Loucy (cell line): ENCODE measurements around the gene TSPAN10.

Source experiments
- H2AFZ ChIP-seq: fragments of 200-600 bp; sonication (generic); 2 replicates; pipeline ENCODE4 v1.6.0; 2016; ENCODE audit warnings: antibody characterized with exemption, mild to moderate bottlenecking, low read length, moderate library complexity
- H3F3A ChIP-seq: fragments of 200-600 bp; 2 replicates; pipeline ENCODE4 v1.6.0; 2016; ENCODE audit warnings: antibody characterized with exemption, low read depth, mild to moderate bottlenecking
- H3K27me3 ChIP-seq: fragments of 200-600 bp; sonication (generic); 2 replicates; pipeline ENCODE4 v1.6.1; 2014; ENCODE audit warnings: low read length, mild to moderate bottlenecking; ENCODE audit not compliant: insufficient read depth, poor library complexity, severe bottlenecking
- H3K36me3 ChIP-seq: fragments of 200-600 bp; sonication (generic); 2 replicates; pipeline ENCODE4 v1.6.1; 2016; ENCODE audit warnings: low read length; ENCODE audit not compliant: insufficient read depth
- H3K4me1 ChIP-seq: fragments of 200-600 bp; sonication (generic); 2 replicates; pipeline ENCODE4 v1.5.1; 2014; ENCODE audit warnings: low read length, mild to moderate bottlenecking; ENCODE audit not compliant: insufficient read depth, poor library complexity, severe bottlenecking
- H3K4me2 ChIP-seq: fragments of 200-600 bp; sonication (generic); 2 replicates; pipeline ENCODE4 v1.6.0; 2014; ENCODE audit warnings: antibody characterized with exemption, low read length, low read depth, mild to moderate bottlenecking; ENCODE audit not compliant: poor library complexity, severe bottlenecking
- H3K4me3 ChIP-seq: fragments of 200-600 bp; sonication (generic); 2 replicates; pipeline ENCODE4 v1.5.1; 2014; ENCODE audit warnings: low read length, mild to moderate bottlenecking, mixed read lengths; ENCODE audit not compliant: poor library complexity, severe bottlenecking
- H3K79me2 ChIP-seq: fragments of 200-600 bp; sonication (generic); 2 replicates; pipeline ENCODE4 v1.6.1; 2014; ENCODE audit warnings: low read length; ENCODE audit not compliant: insufficient read depth
- H3K9ac ChIP-seq: fragments of 200-600 bp; sonication (generic); 2 replicates; pipeline ENCODE4 v1.6.0; 2014; ENCODE audit warnings: mild to moderate bottlenecking, low read depth, low read length, moderate library complexity; ENCODE audit not compliant: poor library complexity, severe bottlenecking
- H3K9me2 ChIP-seq: fragments of 200-600 bp; sonication (generic); replicated peaks from 2 replicates; pipeline ENCODE4 v1.6.1; 2016; ENCODE audit warnings: low read depth, low read length, mixed read lengths
- H3K9me3 ChIP-seq: fragments of 200-600 bp; sonication (generic); 2 replicates; pipeline ENCODE4 v1.6.1; 2014; ENCODE audit warnings: mild to moderate bottlenecking, antibody characterized with exemption, low read length, low read depth; ENCODE audit not compliant: insufficient read depth
- H4K20me1 ChIP-seq: fragments of 200-600 bp; sonication (generic); 2 replicates; pipeline ENCODE4 v1.6.0; 2014; ENCODE audit warnings: antibody characterized with exemption, low read length, mild to moderate bottlenecking; ENCODE audit not compliant: insufficient read depth, poor library complexity, severe bottlenecking
- EZH2phosphoT487 ChIP-seq: fragments of 200-600 bp; IDR thresholded peaks from 2 replicates; pipeline ENCODE4 v1.6.1; 2018; ENCODE audit warnings: antibody characterized with exemption, mild to moderate bottlenecking, moderate library complexity, borderline replicate concordance
- TF ChIP-seq, protein P1 (sequence below): fragments of 200-600 bp; sonication (generic); conservative IDR thresholded peaks from 2 replicates; pipeline ENCODE4 v1.5.1; 2014; ENCODE audit warnings: mild to moderate bottlenecking, antibody characterized with exemption, low read length

Gene TSPAN10

DNA sequence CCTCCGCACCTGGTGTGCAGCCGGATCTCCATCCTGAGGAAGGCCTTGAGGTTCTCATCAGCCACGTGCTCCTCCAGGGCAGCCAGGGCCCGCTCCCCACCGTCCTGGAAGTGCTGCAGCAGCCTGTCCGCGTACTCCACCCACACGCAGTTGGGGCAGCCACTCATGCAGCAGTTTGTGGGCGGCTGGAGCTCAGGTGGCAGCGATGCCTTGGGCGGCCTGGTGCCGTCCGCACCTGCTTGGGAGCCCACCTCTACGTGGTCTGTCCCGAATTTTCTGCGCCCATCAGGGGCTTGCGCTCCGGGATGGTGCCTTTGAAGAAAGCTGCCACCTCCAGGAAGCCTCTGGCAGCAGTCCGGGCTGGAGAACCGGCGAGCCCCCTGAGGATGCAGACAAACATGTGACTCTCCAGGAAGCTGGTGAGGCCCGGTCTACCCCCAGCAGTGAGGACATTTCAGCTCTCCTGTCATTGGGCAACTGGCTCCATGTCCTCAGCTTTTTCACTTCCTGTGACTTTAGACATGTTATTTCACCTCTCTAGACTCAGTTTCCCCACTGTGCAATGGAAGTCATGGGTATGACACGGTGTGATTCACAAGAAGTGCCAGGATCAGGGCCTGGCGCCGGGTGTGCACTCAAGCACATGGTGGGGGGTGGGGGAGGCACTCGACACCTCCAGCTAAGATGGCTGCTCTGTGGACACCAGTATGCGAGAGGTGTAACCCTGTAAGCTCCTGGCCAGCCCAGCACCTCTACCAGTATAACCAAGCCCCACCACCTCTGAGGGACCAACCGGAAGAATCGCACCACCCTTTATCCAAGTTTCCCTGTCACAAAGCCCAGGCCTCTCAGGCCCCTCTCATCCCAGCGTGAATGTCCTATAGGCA, 28.5 kb downstream of the TSPAN10 start:
- H3K4me1 ChIP-seq: peaks cover 38% of the 10 kb centered on the region
- peak overlapping the region; percentile 99 for H3K9ac ChIP-seq
- H3K4me2 ChIP-seq: peak overlapping the region; percentile 98
- H3K9me2 ChIP-seq: no peaks in the 10 kb centered on the region
- H3K4me3 ChIP-seq: peak overlapping the region; percentile 98
- H3K36me3 ChIP-seq: no peaks in the 10 kb centered on the region
- no peak for TF ChIP-seq EZH2phosphoT487
- TF ChIP-seq, protein P1, sequence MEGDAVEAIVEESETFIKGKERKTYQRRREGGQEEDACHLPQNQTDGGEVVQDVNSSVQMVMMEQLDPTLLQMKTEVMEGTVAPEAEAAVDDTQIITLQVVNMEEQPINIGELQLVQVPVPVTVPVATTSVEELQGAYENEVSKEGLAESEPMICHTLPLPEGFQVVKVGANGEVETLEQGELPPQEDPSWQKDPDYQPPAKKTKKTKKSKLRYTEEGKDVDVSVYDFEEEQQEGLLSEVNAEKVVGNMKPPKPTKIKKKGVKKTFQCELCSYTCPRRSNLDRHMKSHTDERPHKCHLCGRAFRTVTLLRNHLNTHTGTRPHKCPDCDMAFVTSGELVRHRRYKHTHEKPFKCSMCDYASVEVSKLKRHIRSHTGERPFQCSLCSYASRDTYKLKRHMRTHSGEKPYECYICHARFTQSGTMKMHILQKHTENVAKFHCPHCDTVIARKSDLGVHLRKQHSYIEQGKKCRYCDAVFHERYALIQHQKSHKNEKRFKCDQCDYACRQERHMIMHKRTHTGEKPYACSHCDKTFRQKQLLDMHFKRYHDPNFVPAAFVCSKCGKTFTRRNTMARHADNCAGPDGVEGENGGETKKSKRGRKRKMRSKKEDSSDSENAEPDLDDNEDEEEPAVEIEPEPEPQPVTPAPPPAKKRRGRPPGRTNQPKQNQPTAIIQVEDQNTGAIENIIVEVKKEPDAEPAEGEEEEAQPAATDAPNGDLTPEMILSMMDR: no peak
- peaks cover 8% of the 10 kb centered on the region for H3F3A ChIP-seq
- no peaks in the 10 kb centered on the region for H3K27me3 ChIP-seq
- H2AFZ ChIP-seq: peak overlapping the region; percentile 53; the same call in 1 of the 2 replicates
- H3K79me2 ChIP-seq: peaks cover 61% of the 10 kb centered on the region
- H4K20me1 ChIP-seq: peaks cover 18% of the 10 kb centered on the region
- H3K9me3 ChIP-seq: no peaks in the 10 kb centered on the region

DNA sequence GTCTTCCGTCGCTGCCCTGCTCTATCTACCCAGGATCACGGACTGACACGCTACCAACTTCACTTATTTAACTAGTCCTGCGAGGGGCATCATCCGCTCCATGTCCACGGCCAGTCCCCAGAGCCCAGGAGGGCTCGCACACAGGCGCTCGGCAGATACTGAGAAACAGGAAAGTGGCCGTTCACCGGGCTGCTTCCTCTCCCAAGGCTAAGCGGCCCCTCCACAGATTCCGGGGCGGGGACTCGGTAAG, 29.0 kb downstream of the TSPAN10 start:
- Histone ChIP-seq H3F3A (peaks cover 8% of the 10 kb centered on the region), H3K79me2 (peaks cover 62% of the 10 kb centered on the region), H2AFZ (peak overlapping the region; percentile 53), H3K27me3 (no peaks in the 10 kb centered on the region), H4K20me1 (peaks cover 18% of the 10 kb centered on the region), H3K9me2 (no peaks in the 10 kb centered on the region), H3K36me3 (no peaks in the 10 kb centered on the region; the same call in 1 of the 2 replicates), H3K4me3 (peak overlapping the region; percentile 98), H3K4me2 (peak overlapping the region; percentile 98), H3K9me3 (no peaks in the 10 kb centered on the region), H3K4me1 (peaks cover 38% of the 10 kb centered on the region), H3K9ac (peak overlapping the region; percentile 99)
- no peak for TF ChIP-seq EZH2phosphoT487
- TF ChIP-seq, protein P1: no peak

DNA sequence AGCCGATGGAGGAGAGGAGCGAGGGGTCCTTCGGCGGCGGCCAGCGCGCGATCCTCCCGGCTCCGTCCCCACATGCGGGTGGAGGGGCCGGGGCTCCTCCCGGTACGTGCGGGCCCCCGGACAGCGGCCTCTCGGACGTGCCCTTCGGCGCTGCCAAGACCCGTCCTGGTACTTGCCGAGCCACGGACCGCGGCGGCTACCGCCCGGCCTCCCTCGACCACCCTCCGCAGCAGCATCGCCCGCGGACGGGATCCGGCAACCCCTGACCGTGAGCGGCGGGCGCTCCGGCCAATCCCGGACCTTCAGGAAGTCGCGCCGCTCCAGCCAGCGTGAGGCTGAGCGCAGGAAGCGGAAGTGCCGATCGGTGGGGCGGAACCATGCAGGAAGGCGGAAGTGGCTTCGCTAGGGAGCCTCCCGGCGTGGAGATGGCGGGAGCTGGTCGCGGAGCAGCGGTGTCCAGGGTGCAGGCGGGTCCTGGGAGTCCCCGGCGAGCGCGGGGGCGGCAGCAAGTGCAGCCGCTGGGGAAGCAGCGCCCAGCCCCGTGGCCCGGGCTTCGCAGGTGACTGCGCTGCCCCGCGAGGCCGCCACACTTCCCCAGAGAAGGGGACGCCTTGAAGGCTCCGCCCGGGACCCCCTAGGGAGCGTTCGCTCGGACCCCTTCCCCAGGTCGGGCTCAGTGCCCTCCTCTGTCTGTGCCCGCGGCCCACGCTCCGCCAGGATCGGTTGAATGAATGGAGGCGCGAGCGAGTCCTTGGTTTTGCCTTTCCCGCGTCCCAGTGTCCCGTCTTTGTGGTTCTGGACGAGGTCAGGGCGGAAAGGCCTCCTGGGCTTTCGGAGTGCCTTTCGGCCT, 29.6 kb downstream of the TSPAN10 start, which contains the start of the genes CCDC137 and OXLD1:
TSS of gene CCDC137 (plus strand) at position 396 of the 850 bp plus-strand sequence. CDS start at position 426, 30 bp downstream.
TSS of gene OXLD1 (minus strand) at position 264 of the 850 bp plus-strand sequence. CDS start at position 236, 28 bp downstream.
- Histone ChIP-seq H3K4me2 (peak within 1 kb of the TSS; percentile 98), H2AFZ (peak within 1 kb of the TSS; percentile 53), H3K9me3 (no peaks in the 10 kb centered on the region), H3F3A (peaks cover 8% of the 10 kb centered on the region), H4K20me1 (peaks cover 18% of the 10 kb centered on the region), H3K79me2 (peaks cover 62% of the 10 kb centered on the region), H3K27me3 (no peaks in the 10 kb centered on the region), H3K9ac (peak within 1 kb of the TSS; percentile 99), H3K4me1 (peaks cover 38% of the 10 kb centered on the region), H3K36me3 (peaks cover 1% of the 10 kb centered on the region; the same call in 1 of the 2 replicates), H3K9me2 (no peaks in the 10 kb centered on the region), H3K4me3 (peak within 1 kb of the TSS; percentile 98)
- TF ChIP-seq, protein P1: no peak
- no peak for TF ChIP-seq EZH2phosphoT487
